DOHH2 (cell line): ENCODE results near the gene STPG4.

Source experiments
- H3F3A ChIP-seq: fragments of 200-600 bp; sonication (generic), shearing (Covaris generic); 2 replicates; pipeline ENCODE4 v1.6.0; 2016; ENCODE audit warnings: antibody characterized with exemption, mild to moderate bottlenecking; ENCODE audit not compliant: control insufficient read depth, insufficient read depth
- H3K27ac ChIP-seq: fragments of 200-600 bp; sonication (generic); 2 replicates; pipeline ENCODE4 v1.5.1; 2014; ENCODE audit warnings: low read depth, mild to moderate bottlenecking, low read length, moderate library complexity
- H3K27me3 ChIP-seq: fragments of 200-600 bp; sonication (generic); 2 replicates; pipeline ENCODE4 v1.6.1; 2014; ENCODE audit warnings: mild to moderate bottlenecking, low read length, mixed read lengths; ENCODE audit not compliant: control insufficient read depth
- H3K36me3 ChIP-seq: fragments of 200-600 bp; sonication (generic); 2 replicates; pipeline ENCODE4 v1.6.1; 2014; ENCODE audit warnings: mild to moderate bottlenecking, low read length, moderate library complexity, mixed read lengths; ENCODE audit not compliant: control insufficient read depth
- H3K4me1 ChIP-seq: fragments of 200-600 bp; sonication (generic); 2 replicates; pipeline ENCODE4 v1.6.1; 2014; ENCODE audit warnings: mild to moderate bottlenecking, low read length, mixed read lengths; ENCODE audit not compliant: control insufficient read depth
- H3K4me2 ChIP-seq: fragments of 200-600 bp; sonication (generic); 2 replicates; pipeline ENCODE4 v1.6.0; 2014; ENCODE audit warnings: mild to moderate bottlenecking, low read length, moderate library complexity
- H3K4me3 ChIP-seq: fragments of 200-600 bp; sonication (generic); 2 replicates; pipeline ENCODE4 v1.5.1; 2014; ENCODE audit warnings: mild to moderate bottlenecking, low read length, mixed read lengths
- H3K79me2 ChIP-seq: fragments of 200-600 bp; sonication (generic); 2 replicates; pipeline ENCODE4 v1.6.1; 2014; ENCODE audit warnings: mild to moderate bottlenecking, low read length, mixed read lengths; ENCODE audit not compliant: control insufficient read depth
- H3K9me2 ChIP-seq: fragments of 200-600 bp; sonication (generic); replicated peaks from 2 replicates; pipeline ENCODE4 v1.6.1; 2014; ENCODE audit warnings: mild to moderate bottlenecking, low read length, mixed read lengths; ENCODE audit not compliant: control insufficient read depth
- H3K9me3 ChIP-seq: fragments of 200-600 bp; sonication (generic); 2 replicates; pipeline ENCODE4 v1.6.1; 2014; ENCODE audit warnings: antibody characterized with exemption, low read length, mixed read lengths; ENCODE audit not compliant: control insufficient read depth, insufficient read depth
- H4K20me1 ChIP-seq: fragments of 200-600 bp; sonication (generic); 2 replicates; pipeline ENCODE4 v1.6.0; 2014; ENCODE audit warnings: low read depth, mild to moderate bottlenecking, antibody characterized with exemption, low read length, moderate library complexity; ENCODE audit not compliant: control insufficient read depth, insufficient read depth
- CTCF ChIP-seq: fragments of 200-600 bp; sonication (generic); IDR thresholded peaks from one replicate; pipeline ENCODE4 v1.5.1; 2014; ENCODE audit warnings: antibody characterized with exemption, mild to moderate bottlenecking, low read depth, low read length; ENCODE audit not compliant: poor library complexity, severe bottlenecking
- EZH2phosphoT487 ChIP-seq: fragments of 200-600 bp; sonication (generic); IDR thresholded peaks from 2 replicates; pipeline ENCODE4 v1.6.1; 2017; ENCODE audit warnings: borderline replicate concordance, mild to moderate bottlenecking, antibody characterized with exemption, low read length, moderate library complexity, mixed read lengths

STPG4 gene

DNA sequence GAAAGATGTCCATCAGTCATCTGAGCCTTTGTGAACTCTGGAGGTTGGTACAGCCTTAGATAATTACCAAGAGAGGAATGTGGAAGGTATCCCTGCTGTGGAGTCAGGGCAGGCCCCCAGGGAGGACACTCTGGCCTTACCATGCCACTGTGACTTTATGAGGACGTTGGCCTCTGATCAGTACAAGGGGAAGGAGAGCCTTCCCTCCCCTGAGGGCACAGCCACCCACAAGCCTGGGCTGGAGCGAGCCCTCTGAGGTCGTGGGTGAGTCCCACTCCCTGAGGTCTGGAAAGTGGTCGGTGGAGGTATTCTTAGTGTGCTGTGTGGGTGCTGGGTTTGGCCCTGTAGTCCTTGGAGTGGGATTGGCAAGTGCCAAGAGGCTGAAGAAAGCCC lies 91.6 kb downstream of the STPG4 start:
- no peaks in the 10 kb centered on the region for H3K4me1 ChIP-seq

GRCh38 chr2:47062681-47063537 lies 92.2 kb downstream of the STPG4 start:
- H3K4me3 ChIP-seq: no peak overlapping the region
- no peaks in the 10 kb centered on the region for H3K9me2 ChIP-seq
- no peaks in the 10 kb centered on the region for H3K9me3 ChIP-seq
- no peak overlapping the region for H3K4me2 ChIP-seq
- H3K27ac ChIP-seq: no peak overlapping the region
- H3K36me3 ChIP-seq: peaks cover 39% of the 10 kb centered on the region
- H3K4me1 ChIP-seq: no peaks in the 10 kb centered on the region
- H4K20me1 ChIP-seq: no peaks in the 10 kb centered on the region
- H3K79me2 ChIP-seq: no peaks in the 10 kb centered on the region
- no peaks in the 10 kb centered on the region for H3K27me3 ChIP-seq
- no peaks in the 10 kb centered on the region for H3F3A ChIP-seq
- TF ChIP-seq CTCF (no peak), EZH2phosphoT487 (no peak)

More for the DNA sequence above, 91.6 kb downstream of the STPG4 start:
- Histone ChIP-seq H3K79me2 (no peaks in the 10 kb centered on the region), H3K27me3 (no peaks in the 10 kb centered on the region), H3K36me3 (peaks cover 39% of the 10 kb centered on the region), H3K9me3 (no peaks in the 10 kb centered on the region), H3K4me3 (no peak overlapping the region), H3K27ac (no peak overlapping the region), H3K4me2 (no peak overlapping the region), H3F3A (no peaks in the 10 kb centered on the region), H3K9me2 (no peaks in the 10 kb centered on the region), H4K20me1 (no peaks in the 10 kb centered on the region)
- TF ChIP-seq CTCF: no peak
- no peak for TF ChIP-seq EZH2phosphoT487

DNA sequence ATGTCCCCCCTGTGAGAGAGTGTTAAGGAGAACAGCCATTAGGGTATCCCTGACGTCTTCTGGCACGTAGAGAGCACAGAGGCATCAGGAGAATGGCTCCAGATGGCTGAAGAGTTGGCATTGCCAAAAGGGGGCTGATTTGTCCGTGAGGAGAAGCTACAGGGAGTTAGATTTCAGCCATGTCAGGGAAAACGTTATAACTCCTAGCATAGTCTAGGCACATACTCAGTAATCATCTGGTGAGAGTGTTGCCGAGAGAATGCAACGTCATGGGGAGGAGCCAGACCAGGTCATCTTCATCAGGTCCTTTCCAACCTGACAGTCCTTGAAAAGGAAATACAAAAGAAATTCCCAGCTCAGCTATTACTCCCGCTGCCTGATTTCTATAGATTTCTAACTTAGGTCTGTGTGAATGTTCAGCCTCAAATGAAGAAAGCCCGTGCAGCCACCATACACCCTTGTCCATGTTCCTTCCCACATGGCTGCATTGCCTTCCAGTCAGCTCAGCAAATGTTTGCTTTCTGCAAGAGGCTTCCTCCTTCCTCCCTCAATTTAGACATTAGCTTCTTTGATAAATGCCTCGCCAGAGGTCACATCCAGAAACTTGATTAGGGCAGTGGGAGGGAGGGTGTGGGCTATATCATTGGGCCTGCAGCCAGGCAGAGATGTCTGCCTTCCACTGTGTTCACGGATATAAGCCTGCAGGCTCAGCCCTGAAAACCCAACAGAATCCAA lies 93.0 kb downstream of the STPG4 start:
- Histone ChIP-seq H3K79me2 (no peaks in the 10 kb centered on the region), H3K36me3 (peaks cover 34% of the 10 kb centered on the region), H3K9me2 (no peaks in the 10 kb centered on the region), H3K27ac (no peak overlapping the region), H3K9me3 (no peaks in the 10 kb centered on the region), H3K4me2 (no peak overlapping the region), H3K4me3 (no peak overlapping the region), H3F3A (no peaks in the 10 kb centered on the region), H4K20me1 (no peaks in the 10 kb centered on the region), H3K4me1 (no peaks in the 10 kb centered on the region), H3K27me3 (no peaks in the 10 kb centered on the region)
- no peak for TF ChIP-seq CTCF
- TF ChIP-seq EZH2phosphoT487: no peak
